ENCODE data around the gene APBA2. TPM values are rescaled to one million over a fixed set of nuclear protein-coding genes. Genes with fewer than 3 reads are reported as not detected.

The APBA2 gene
- total RNA-seq, 1 experiment from 2014 or later = not detected

GRCh38 chr15:29070471-29071231 lies 184.9 kb downstream of the APBA2 start:
- Mint-ChIP-seq H3K36me3 (ENCODE audit: insufficient read depth, unreplicated experiment) (no peaks in the 10 kb centered on the region), H3K27ac (ENCODE audit: unreplicated experiment) (no peak overlapping the region), H3K4me1 (ENCODE audit: low read depth, unreplicated experiment) (no peaks in the 10 kb centered on the region), H3K27me3 (ENCODE audit: insufficient read depth, unreplicated experiment) (peaks cover 7% of the 10 kb centered on the region), H3K9me3 (ENCODE audit: unreplicated experiment) (peaks cover 8% of the 10 kb centered on the region), H3K4me3 (ENCODE audit: unreplicated experiment) (no peak overlapping the region)
- DNase-seq = no peak
- CTCF ChIA-PET = no interaction called here
- no peaks in the 10 kb centered on the region for H3K27me3 ChIP-seq (replicated peaks; ENCODE audit: control insufficient read depth, insufficient read depth, low read length)
- BruUV-seq (replicated peaks) = no TSS peak
- H3K4me3 ChIP-seq (ENCODE audit: low read depth, low read length) = no peak overlapping the region
- POLR2A ChIA-PET = no interaction called here
- no peaks in the 10 kb centered on the region for H3K9me3 ChIP-seq
- H3K4me1 ChIP-seq = no peaks in the 10 kb centered on the region
- no peak for TF ChIP-seq CTCF (IDR thresholded peaks at IDR 0.05; ENCODE audit: insufficient read depth in 1 of 2, low read depth in 1 of 2, low read length in 1 of 2, severe bottlenecking in 1 of 2, unreplicated experiment in 1 of 2)
- intact Hi-C loops (cut with micrococcal nuclease; ENCODE audit: unreplicated experiment) = no loop called here
- no peaks in the 10 kb centered on the region for H3K36me3 ChIP-seq (ENCODE audit: control insufficient read depth, insufficient read depth, low read length)

DNA sequence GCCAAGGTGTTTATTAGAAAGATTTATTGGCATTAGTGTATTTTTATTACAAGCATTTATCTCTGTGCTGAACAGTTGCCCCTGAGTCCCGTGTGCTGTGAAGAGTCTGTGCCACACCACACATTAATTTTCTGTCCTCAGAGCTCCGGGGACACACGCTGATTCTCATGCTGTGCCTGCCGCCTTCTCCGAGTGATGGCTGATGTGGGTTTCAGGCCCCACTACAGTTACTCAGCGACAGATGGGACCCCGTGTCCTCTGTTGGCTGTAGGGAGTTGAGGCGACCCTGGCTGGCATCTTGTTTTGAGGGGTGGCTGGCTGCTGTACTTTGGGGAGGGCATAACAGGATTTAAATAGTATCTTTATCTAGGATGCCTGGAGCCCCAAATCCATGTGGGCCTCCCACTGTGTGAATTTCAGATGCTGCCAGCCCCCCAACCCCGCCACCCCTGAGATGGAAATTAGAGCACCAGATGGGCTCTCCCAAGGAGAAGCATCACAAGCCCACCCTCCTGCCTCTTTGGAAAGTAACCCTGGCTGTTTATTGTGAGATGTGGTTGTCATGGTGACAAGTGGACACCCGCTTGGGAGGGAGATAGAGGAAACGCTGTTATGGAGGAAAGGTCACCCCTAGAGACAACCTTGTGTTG lies 185.6 kb downstream of the APBA2 start:
- ChIA-PET POLR2A (no interaction called here), CTCF (no interaction called here)
- Histone ChIP-seq H3K27me3 (replicated peaks; ENCODE audit: control insufficient read depth, insufficient read depth, low read length) (no peaks in the 10 kb centered on the region), H3K4me1 (no peaks in the 10 kb centered on the region), H3K4me3 (ENCODE audit: low read depth, low read length) (no peak overlapping the region), H3K36me3 (ENCODE audit: control insufficient read depth, insufficient read depth, low read length) (no peaks in the 10 kb centered on the region), H3K9me3 (no peaks in the 10 kb centered on the region)
- Mint-ChIP-seq H3K27me3 (ENCODE audit: insufficient read depth, unreplicated experiment) (peaks cover 7% of the 10 kb centered on the region), H3K4me3 (ENCODE audit: unreplicated experiment) (no peak overlapping the region), H3K4me1 (ENCODE audit: low read depth, unreplicated experiment) (no peaks in the 10 kb centered on the region), H3K27ac (ENCODE audit: unreplicated experiment) (no peak overlapping the region), H3K36me3 (ENCODE audit: insufficient read depth, unreplicated experiment) (no peaks in the 10 kb centered on the region), H3K9me3 (ENCODE audit: unreplicated experiment) (peaks cover 8% of the 10 kb centered on the region)
- no TSS peak for BruUV-seq (replicated peaks)
- TF ChIP-seq CTCF (IDR thresholded peaks at IDR 0.05; ENCODE audit: insufficient read depth in 1 of 2, low read depth in 1 of 2, low read length in 1 of 2, severe bottlenecking in 1 of 2, unreplicated experiment in 1 of 2) = no peak
- DNase-seq = no peak
- intact Hi-C loops (cut with micrococcal nuclease; ENCODE audit: unreplicated experiment) = no loop called here

DNA sequence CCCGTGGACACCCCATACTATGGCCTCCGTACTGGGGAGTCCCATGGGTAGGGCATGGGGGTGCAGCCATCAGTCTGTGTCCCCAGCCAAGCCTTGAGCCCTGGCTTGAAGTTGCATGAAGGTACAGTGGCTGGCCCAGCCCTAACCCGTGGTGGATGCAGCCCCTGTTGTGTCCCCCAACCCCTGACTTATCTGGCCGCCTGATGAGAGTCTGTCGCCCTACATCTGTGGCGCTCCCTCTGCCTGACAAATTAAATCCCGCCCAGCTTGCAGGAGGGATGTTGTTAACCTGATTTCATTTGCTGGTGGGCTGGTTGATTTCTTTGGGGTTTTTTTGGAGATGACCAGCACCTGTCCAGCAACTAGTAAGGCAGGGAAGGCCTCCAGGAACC lies 186.1 kb downstream of the APBA2 start:
- Histone ChIP-seq H3K27me3 (replicated peaks; ENCODE audit: control insufficient read depth, insufficient read depth, low read length) (no peaks in the 10 kb centered on the region), H3K4me1 (no peaks in the 10 kb centered on the region), H3K9me3 (no peaks in the 10 kb centered on the region), H3K36me3 (ENCODE audit: control insufficient read depth, insufficient read depth, low read length) (no peaks in the 10 kb centered on the region), H3K4me3 (ENCODE audit: low read depth, low read length) (no peak overlapping the region)
- Mint-ChIP-seq H3K9me3 (ENCODE audit: unreplicated experiment) (peaks cover 8% of the 10 kb centered on the region), H3K4me1 (ENCODE audit: low read depth, unreplicated experiment) (no peaks in the 10 kb centered on the region), H3K4me3 (ENCODE audit: unreplicated experiment) (no peak overlapping the region), H3K27me3 (ENCODE audit: insufficient read depth, unreplicated experiment) (peaks cover 7% of the 10 kb centered on the region), H3K27ac (ENCODE audit: unreplicated experiment) (no peak overlapping the region), H3K36me3 (ENCODE audit: insufficient read depth, unreplicated experiment) (no peaks in the 10 kb centered on the region)
- ChIA-PET POLR2A (no interaction called here), CTCF (no interaction called here)
- DNase-seq = no peak
- intact Hi-C loops (cut with micrococcal nuclease; ENCODE audit: unreplicated experiment) = no loop called here
- no peak for TF ChIP-seq CTCF (IDR thresholded peaks at IDR 0.05; ENCODE audit: insufficient read depth in 1 of 2, low read depth in 1 of 2, low read length in 1 of 2, severe bottlenecking in 1 of 2, unreplicated experiment in 1 of 2)
- no TSS peak for BruUV-seq (replicated peaks)
